Astrocyte (in vitro differentiated cells and primary cell): Measurements from ENCODE around the gene CEP104. TPM values are rescaled to one million over a fixed set of nuclear protein-coding genes. Genes with fewer than 3 reads are reported as not detected.

Experiments used
- DNase-seq: peaks from one replicate; pipeline ENCODE4 v3.0.0-alpha.2; 2010; ENCODE audit warnings: low read depth
- FAIRE-seq: peaks from 2 replicates; lab custom pipeline; 2011; peaks lifted over from hg19 to GRCh38; lab: Jason Lieb, UNC
- H2AFZ ChIP-seq: 2 replicates; pipeline ENCODE4 v1.6.0; 2012; ENCODE audit warnings: low read depth, low read length, inconsistent platforms
- H3K27ac ChIP-seq: 2 replicates; pipeline ENCODE4 v1.5.1; 2011; ENCODE audit warnings: low read depth, low read length, inconsistent platforms
- H3K27me3 ChIP-seq: 2 replicates; pipeline ENCODE4 v1.6.0; 2011; ENCODE audit warnings: low read length, inconsistent platforms; ENCODE audit not compliant: insufficient read depth
- H3K36me3 ChIP-seq: 2 replicates; pipeline ENCODE4 v1.5.1; 2011; ENCODE audit warnings: low read length, inconsistent platforms; ENCODE audit not compliant: insufficient read depth
- H3K4me1 ChIP-seq: 2 replicates; pipeline ENCODE4 v1.5.1; 2011; ENCODE audit warnings: low read length, inconsistent platforms; ENCODE audit not compliant: insufficient read depth
- H3K4me2 ChIP-seq: 2 replicates; pipeline ENCODE4 v1.6.0; 2012; ENCODE audit warnings: low read length, inconsistent platforms
- H3K4me3 ChIP-seq: 2 replicates; pipeline ENCODE4 v1.5.1; 2011; ENCODE audit warnings: low read depth, mild to moderate bottlenecking, low read length, inconsistent platforms; ENCODE audit not compliant: insufficient read depth
- H3K79me2 ChIP-seq: 2 replicates; pipeline ENCODE4 v1.6.0; 2012; ENCODE audit warnings: mild to moderate bottlenecking, low read length, inconsistent platforms; ENCODE audit not compliant: insufficient read depth
- H3K9ac ChIP-seq: 2 replicates; pipeline ENCODE4 v1.6.0; 2012; ENCODE audit warnings: mild to moderate bottlenecking, low read length, inconsistent platforms
- H3K9me3 ChIP-seq: 2 replicates; pipeline ENCODE4 v1.5.1; 2012; ENCODE audit warnings: low read depth, mild to moderate bottlenecking, low read length, inconsistent platforms; ENCODE audit not compliant: insufficient read depth
- H4K20me1 ChIP-seq: 2 replicates; pipeline ENCODE4 v1.6.0; 2012; ENCODE audit warnings: low read length, inconsistent platforms; ENCODE audit not compliant: insufficient read depth
- H3K27ac Mint-ChIP-seq: one replicate; pipeline ENCODE4 v1.8.0; 2021; ENCODE audit warnings: mild to moderate bottlenecking, mixed read lengths; ENCODE audit not compliant: unreplicated experiment
- H3K27me3 Mint-ChIP-seq: one replicate; pipeline ENCODE4 v1.8.0; 2021; ENCODE audit warnings: low read depth, mixed read lengths; ENCODE audit not compliant: unreplicated experiment
- H3K36me3 Mint-ChIP-seq: one replicate; pipeline ENCODE4 v1.8.0; 2021; ENCODE audit warnings: low read depth, mixed read lengths; ENCODE audit not compliant: unreplicated experiment
- H3K4me1 Mint-ChIP-seq: one replicate; pipeline ENCODE4 v1.8.0; 2021; ENCODE audit warnings: low read depth, mixed read lengths; ENCODE audit not compliant: unreplicated experiment
- H3K4me3 Mint-ChIP-seq: one replicate; pipeline ENCODE4 v1.8.0; 2021; ENCODE audit warnings: mild to moderate bottlenecking, moderate library complexity, mixed read lengths; ENCODE audit not compliant: unreplicated experiment
- H3K9me3 Mint-ChIP-seq: one replicate; pipeline ENCODE4 v1.8.0; 2021; ENCODE audit warnings: mild to moderate bottlenecking, mixed read lengths; ENCODE audit not compliant: unreplicated experiment
- EZH2 ChIP-seq: IDR thresholded peaks from 2 replicates; pipeline ENCODE4 v1.6.1; 2012; ENCODE audit warnings: mild to moderate bottlenecking, low read length, inconsistent platforms; ENCODE audit not compliant: insufficient read depth
- total RNA-seq: library from RNA; stranded (reverse); gene quantifications from 2 replicates; pipeline ENCODE4 v1.2.1, GENCODE V29; 2021
- TF ChIP-seq, protein P1 (sequence below): IDR thresholded peaks from 2 replicates; pipeline ENCODE4 v1.5.1; 2011; ENCODE audit warnings: low read depth, mild to moderate bottlenecking, inconsistent platforms, low read length, moderate library complexity; ENCODE audit not compliant: insufficient read depth

The CEP104 gene
- total RNA-seq, 1 donor from 2014 or later, result 43.6 TPM

DNA sequence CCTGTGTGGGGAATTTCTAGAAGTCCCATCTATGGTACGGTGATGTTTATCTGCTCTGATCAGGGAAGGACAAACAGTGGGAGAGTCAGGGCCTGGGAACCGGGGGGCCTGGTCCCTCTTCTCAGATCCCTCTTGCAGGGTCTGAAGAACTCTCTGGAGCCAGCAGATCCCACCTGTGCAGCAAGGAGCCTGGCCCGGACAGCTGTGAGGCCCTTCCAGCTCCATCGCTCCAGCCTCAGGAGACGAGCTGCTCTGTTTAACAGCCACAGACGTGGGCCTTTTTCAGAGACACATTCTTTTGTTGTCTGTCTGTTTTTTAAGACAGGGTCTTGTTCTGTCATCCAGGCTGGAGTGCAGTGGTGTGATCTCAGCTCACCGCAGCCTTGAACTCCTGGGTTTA is 28.6 kb upstream of the CEP104 start:
- no peak for DNase-seq
- Histone ChIP-seq H3K79me2 (no peaks in the 10 kb centered on the region), H3K4me3 (no peak overlapping the region), H2AFZ (no peak overlapping the region), H3K36me3 (peaks cover 22% of the 10 kb centered on the region), H3K27me3 (no peaks in the 10 kb centered on the region), H4K20me1 (no peaks in the 10 kb centered on the region), H3K9me3 (no peaks in the 10 kb centered on the region), H3K4me1 (no peaks in the 10 kb centered on the region), H3K27ac (no peak overlapping the region), H3K9ac (no peak overlapping the region), H3K4me2 (no peak overlapping the region)
- H3K36me3 Mint-ChIP-seq, result peaks cover 19% of the 10 kb centered on the region
- peaks cover 2% of the 10 kb centered on the region for H3K9me3 Mint-ChIP-seq
- H3K4me3 Mint-ChIP-seq, result no peak overlapping the region
- no peak overlapping the region for H3K27ac Mint-ChIP-seq
- no peaks in the 10 kb centered on the region for H3K27me3 Mint-ChIP-seq
- H3K4me1 Mint-ChIP-seq, result no peaks in the 10 kb centered on the region
- FAIRE-seq, result no peak
- no peak for TF ChIP-seq EZH2

DNA sequence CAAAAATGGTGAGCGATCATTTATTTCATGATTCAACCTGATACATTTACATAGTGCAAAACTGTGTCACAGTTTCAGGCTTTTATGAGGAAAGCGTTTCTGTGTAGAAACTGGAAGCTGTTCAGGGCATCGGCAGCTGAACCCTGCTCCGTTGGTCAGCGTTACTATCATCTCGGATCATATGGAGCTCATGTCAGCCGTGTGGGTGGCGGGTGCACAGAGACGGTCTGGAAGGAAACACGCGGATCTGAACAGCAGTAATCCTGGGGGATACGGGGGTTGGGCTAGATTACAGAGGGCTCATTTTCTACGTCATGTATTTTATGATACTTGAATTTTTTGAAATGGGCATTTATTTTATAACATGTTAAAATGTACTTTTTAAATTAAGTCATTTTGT is 28.0 kb upstream of the CEP104 start:
- no peaks in the 10 kb centered on the region for H3K27me3 Mint-ChIP-seq
- H3K9ac ChIP-seq, result no peak overlapping the region

DNA sequence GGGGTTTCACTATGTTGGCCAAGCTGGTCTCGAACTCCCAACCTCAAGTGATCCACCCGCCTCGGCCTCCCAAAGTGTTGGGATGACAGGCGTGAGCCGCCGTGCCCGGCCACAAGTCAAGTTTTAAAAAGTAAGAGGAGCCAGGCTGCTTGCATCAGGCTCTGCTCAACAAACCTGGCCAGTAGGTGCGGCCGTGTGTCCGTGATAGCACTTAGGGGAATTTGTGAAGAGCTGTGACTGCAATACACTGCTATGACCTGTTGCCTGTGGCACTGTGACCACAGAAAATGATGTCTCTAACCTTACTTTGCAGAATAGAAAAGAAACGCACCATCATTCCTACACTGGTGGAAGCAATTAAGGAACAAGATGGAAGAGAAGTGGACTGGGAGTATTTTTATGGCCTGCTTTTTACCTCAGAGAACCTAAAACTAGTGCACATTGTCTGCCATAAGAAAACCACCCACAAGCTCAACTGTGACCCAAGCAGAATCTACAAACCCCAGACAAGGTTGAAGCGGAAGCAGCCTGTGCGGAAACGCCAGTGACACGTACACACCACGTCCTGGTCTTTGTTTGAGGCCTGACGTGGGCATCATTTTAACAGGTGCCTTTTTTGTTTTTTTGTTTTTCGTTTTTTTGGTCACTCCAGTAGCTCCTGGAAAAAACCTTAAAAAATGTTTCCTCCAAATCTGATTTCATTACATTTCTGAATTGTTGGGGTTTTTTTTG is 26.3 kb upstream of the CEP104 start:
- Mint-ChIP-seq H3K4me1 (no peaks in the 10 kb centered on the region), H3K27ac (no peak overlapping the region)

More for the DNA sequence above, 28.0 kb upstream of the CEP104 start:
- H3K9me3 Mint-ChIP-seq, result peaks cover 2% of the 10 kb centered on the region
- TF ChIP-seq, protein P1, sequence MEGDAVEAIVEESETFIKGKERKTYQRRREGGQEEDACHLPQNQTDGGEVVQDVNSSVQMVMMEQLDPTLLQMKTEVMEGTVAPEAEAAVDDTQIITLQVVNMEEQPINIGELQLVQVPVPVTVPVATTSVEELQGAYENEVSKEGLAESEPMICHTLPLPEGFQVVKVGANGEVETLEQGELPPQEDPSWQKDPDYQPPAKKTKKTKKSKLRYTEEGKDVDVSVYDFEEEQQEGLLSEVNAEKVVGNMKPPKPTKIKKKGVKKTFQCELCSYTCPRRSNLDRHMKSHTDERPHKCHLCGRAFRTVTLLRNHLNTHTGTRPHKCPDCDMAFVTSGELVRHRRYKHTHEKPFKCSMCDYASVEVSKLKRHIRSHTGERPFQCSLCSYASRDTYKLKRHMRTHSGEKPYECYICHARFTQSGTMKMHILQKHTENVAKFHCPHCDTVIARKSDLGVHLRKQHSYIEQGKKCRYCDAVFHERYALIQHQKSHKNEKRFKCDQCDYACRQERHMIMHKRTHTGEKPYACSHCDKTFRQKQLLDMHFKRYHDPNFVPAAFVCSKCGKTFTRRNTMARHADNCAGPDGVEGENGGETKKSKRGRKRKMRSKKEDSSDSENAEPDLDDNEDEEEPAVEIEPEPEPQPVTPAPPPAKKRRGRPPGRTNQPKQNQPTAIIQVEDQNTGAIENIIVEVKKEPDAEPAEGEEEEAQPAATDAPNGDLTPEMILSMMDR, result no peak
- TF ChIP-seq EZH2, result no peak
- no peak overlapping the region for H3K4me2 ChIP-seq
- H3K4me1 Mint-ChIP-seq, result no peaks in the 10 kb centered on the region
- no peak overlapping the region for H3K4me3 ChIP-seq
- no peaks in the 10 kb centered on the region for H3K27me3 ChIP-seq
- DNase-seq (no peak), FAIRE-seq (no peak)
- peaks cover 16% of the 10 kb centered on the region for H3K36me3 ChIP-seq
- H3K4me1 ChIP-seq, result no peaks in the 10 kb centered on the region
- no peaks in the 10 kb centered on the region for H3K9me3 ChIP-seq
- no peak overlapping the region for H3K27ac ChIP-seq
- no peaks in the 10 kb centered on the region for H4K20me1 ChIP-seq
- H3K27ac Mint-ChIP-seq, result no peak overlapping the region
- H3K36me3 Mint-ChIP-seq, result peaks cover 19% of the 10 kb centered on the region
- H3K4me3 Mint-ChIP-seq, result no peak overlapping the region
- no peak overlapping the region for H2AFZ ChIP-seq
- H3K79me2 ChIP-seq, result no peaks in the 10 kb centered on the region

More for the DNA sequence above, 26.3 kb upstream of the CEP104 start:
- no peak for DNase-seq
- H3K4me3 ChIP-seq, result no peak overlapping the region
- no peaks in the 10 kb centered on the region for H3K27me3 Mint-ChIP-seq
- H3K4me2 ChIP-seq, result no peak overlapping the region
- no peak overlapping the region for H3K4me3 Mint-ChIP-seq
- H3K79me2 ChIP-seq, result no peaks in the 10 kb centered on the region
- no peak overlapping the region for H3K27ac ChIP-seq
- no peak for FAIRE-seq
- H3K9ac ChIP-seq, result no peak overlapping the region
- no peaks in the 10 kb centered on the region for H4K20me1 ChIP-seq
- TF ChIP-seq EZH2, result no peak
- TF ChIP-seq, protein P1, result no peak
- H3K36me3 Mint-ChIP-seq, result peaks cover 34% of the 10 kb centered on the region
- H3K9me3 Mint-ChIP-seq, result peaks cover 13% of the 10 kb centered on the region
- no peak overlapping the region for H2AFZ ChIP-seq
- no peaks in the 10 kb centered on the region for H3K27me3 ChIP-seq
- no peaks in the 10 kb centered on the region for H3K9me3 ChIP-seq
- H3K36me3 ChIP-seq, result peaks cover 12% of the 10 kb centered on the region
- no peaks in the 10 kb centered on the region for H3K4me1 ChIP-seq
